Activated T-helper 1 cell treated with anti-CD3 and anti-CD28 coated beads, Interleukin-2, amount 50 U/mL, for 16 hours (primary cell): ENCODE results near the gene PNPLA1.

ENCODE experiments used
- DNase-seq, 2 donors: peaks; one replicate each; pipeline ENCODE4 v3.0.0-alpha.2; 2020; ENCODE audit warnings: low read depth in 1 of 2, low spot score in 1 of 2

The PNPLA1 gene

DNA sequence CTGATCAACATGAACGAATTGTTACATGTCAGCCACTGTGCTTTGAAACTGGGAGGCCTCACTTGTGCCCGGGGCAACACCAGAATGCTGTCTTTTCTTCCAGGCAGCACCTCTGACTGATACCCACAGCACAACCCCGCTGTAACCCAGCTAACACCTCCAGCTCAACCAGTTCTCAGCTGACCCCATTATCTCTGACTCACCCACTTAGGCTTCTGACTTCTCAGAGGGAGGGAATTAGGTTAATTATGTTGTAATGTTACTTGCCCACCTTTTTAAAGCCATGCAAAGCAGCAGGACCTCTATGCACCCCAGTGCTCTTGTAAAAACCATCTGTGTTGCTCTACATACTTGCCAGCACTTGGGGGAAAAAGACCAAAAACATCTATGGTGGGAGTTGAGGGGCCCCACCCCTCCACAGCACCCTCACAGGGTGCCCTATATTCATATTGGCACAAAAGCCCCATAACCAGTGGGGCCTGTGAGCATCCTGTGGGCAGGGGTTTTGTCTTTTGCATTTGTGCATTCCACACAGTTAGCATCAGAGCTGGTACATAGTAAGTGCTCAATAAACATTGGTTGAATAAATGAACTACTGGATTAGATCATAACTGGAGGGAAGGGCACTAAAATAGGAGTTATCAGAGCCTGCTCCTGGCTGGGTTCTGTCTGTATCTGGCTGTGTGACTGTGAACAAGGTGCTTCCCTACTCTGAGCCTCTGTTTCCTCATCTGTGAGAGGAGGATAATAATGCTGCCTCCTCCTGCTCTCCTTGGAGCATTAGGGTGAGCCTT, 44.6 kb downstream of the PNPLA1 start:
- no peak for DNase-seq

GRCh38 chr6:36315921-36316320, 46.1 kb downstream of the PNPLA1 start:
- no peak for DNase-seq

DNA sequence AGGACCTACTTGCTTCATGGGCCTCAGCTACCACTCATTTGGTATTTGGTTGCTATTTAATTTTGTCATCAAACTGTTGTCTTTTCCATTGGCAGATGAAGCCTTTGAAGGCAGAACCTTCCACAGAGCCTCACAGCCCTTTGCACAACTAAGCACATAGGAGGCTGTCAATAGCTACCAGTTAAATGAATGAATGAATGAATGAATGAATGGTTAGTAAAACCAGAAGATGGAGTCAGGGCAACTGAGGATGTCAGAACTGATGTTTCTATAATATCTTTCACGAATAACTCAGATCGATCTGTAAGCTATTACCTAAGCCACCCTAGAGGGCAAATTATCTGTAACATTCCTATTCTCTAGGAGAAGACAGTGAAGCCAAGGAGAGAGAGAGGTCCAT, 47.8 kb downstream of the PNPLA1 start:
- no peak for DNase-seq

DNA sequence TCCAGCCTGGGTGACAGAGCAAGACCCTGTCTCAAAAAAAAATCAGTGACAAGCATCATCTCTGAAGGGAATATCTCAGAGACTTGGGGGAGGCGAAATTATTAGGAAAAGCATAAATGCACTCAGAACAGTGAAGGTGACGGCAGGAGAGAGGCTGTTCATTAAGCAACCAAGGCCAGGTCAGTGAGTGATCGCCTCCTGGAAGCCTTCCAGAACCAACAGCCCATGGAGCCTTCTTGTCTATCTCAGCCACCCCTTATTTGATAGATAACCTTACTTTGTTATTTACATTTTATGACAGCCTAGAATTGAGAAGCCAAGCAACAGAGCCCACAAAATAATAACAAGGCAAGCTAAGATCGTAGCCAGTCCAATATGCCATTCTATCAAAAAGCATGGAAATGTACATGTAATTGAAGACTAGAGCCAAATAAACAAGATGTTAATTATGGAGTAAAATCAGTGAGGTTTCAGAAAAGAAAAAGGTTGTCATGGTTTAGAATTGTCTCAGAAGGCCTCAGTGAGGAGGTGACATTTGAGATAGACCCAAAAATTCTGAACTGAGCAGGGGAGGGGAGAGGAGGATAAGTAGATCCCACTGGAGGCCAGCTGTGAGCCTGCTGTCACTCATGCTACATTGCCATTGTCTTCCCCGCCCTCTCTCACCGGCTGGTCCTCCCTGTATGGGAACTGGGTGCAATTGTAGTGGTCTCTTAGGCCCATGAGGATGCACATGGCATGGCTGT, 49.0 kb downstream of the PNPLA1 start:
- DNase-seq, result no peak

DNA sequence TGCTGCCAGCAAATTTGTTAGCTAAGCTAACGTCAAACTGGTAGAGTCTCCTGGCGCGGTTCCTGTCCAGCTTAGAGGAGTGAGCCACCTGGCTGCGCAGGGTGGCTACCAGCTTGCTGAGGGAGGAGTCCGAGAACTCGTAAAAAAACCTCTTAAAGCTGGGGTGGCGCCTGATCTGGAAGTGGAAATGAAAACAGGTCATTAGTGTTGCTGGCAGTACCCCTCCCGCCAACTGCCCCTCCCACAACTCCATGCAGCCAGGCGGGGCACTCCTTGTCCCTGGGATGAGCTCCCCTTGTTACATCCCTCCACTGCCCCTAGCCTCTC, 49.5 kb downstream of the PNPLA1 start:
- no peak for DNase-seq

DNA sequence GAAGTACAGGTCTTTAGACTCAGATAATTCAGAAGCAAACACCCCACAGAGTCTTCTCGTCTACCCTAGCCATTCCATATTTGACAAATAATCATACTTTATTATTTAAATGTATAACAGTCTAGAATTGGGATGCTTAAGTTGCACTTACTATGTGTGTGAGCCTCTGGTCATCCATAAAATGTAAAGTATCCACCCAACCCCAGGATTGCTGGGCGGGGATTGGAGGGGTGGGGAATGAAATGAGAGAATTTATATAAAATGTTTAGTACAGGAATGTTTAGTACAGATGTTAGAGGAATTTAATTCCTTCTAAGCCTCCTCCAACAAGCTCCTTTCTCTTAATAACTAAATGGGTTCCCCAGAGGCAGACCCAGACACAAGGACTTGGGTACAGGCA, 50.0 kb downstream of the PNPLA1 start:
- no peak for DNase-seq

DNA sequence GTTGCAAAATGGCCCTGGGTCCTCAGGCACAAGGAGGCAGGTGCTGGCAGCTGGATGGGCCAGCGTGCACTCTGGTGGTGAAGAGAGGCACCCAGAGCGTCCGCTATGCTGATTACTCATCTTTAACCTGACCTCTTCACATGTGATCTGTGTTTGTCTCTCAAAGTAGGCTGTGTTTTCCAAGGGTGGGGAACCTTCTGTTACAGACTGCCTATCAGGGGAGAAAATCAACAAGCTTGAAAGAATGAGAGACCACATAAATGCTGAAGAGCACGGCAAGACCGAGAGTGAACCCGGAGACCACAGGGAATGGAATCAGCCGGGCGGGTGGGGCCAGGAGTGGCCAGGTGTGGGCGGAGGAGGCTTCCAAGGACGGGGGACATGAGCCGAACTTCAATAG, 50.6 kb downstream of the PNPLA1 start:
- no peak for DNase-seq

GRCh38 chr6:36322591-36322990, 52.7 kb downstream of the PNPLA1 start:
- DNase-seq, result no peak

DNA sequence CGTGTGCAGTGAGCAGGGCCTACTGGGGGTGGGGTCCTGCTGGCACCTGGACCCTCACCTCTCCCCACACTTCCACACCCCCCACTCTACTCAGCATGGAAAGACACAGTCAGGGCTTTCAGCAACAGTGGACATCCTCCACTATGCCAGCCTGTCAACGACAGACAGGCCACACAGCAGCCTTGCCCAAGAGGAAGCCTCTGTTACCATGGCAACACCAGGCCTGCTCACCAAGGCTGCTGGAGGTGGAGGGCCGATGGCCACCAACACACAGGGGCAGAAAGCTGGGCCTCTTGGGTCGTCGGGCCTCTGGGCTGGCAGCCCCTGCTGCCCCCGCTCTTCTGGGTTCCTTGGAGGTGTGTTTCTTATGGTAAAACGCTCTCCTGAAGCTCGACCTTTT, 53.2 kb downstream of the PNPLA1 start:
- no peak for DNase-seq

DNA sequence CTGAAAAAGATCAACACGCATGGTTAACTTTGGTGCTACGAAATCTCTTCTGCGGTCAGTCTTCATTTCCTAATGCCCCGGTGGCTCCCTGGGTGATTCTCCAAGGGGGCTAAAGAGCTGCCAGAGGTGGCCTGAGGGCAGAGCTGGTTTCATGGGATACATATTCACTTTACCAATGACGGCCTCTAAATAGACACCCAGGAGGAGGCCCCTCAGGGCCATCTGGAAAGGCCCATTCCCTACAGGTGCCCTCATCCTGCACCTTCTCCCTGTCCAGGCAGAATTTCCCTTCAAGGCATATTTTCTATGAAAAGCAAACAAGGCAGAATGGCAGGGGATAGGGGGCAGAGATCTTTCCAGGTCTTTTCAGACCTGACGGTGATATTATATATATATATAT, 54.3 kb downstream of the PNPLA1 start:
- DNase-seq, result no peak

- no peak for DNase-seq
Measured at GRCh38 chr6:36324715-36325114, 54.9 kb downstream of the PNPLA1 start.

- no peak for DNase-seq
Measured at GRCh38 chr6:36326356-36326995, 56.6 kb downstream of the PNPLA1 start.

DNA sequence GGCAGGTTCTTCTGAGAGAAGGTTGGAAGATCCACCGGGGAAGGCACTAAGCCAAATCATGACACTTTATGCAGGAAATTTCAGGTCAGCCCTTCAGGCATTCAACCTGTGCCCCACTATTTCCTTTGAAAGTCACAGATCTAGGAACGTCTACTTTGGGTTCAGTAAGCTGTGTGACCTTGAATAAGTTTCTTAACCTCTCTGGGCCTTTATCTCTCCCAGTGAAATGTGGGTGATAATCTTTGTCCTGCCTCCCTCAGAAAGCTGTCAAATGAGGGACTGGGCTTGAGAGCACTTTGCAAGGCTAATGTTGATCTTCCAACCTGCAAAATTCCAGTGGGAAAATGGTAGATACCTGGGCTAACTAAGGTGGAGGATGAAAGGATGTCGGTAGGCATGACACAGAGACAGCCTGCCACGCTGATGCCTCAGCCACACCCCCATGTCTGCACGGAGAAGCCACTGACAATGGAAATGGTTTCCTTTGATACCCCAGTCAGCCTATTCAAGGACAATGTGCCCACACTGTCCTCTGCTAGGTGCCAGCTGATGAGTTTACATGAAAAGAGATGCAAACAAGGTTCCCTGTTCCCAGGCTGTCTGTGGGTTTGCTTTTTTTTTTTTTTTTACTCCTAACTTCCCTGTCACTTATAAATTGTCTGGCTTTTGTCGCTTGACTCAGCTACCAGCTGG, 57.5 kb downstream of the PNPLA1 start:
- no peak for DNase-seq

- DNase-seq, result no peak
Measured at GRCh38 chr6:36327919-36328236, 58.0 kb downstream of the PNPLA1 start.

- no peak for DNase-seq
Measured at GRCh38 chr6:36328600-36328999, 58.7 kb downstream of the PNPLA1 start.

- DNase-seq, result no peak
Measured at GRCh38 chr6:36329798-36330291, 60.0 kb downstream of the PNPLA1 start.

DNA sequence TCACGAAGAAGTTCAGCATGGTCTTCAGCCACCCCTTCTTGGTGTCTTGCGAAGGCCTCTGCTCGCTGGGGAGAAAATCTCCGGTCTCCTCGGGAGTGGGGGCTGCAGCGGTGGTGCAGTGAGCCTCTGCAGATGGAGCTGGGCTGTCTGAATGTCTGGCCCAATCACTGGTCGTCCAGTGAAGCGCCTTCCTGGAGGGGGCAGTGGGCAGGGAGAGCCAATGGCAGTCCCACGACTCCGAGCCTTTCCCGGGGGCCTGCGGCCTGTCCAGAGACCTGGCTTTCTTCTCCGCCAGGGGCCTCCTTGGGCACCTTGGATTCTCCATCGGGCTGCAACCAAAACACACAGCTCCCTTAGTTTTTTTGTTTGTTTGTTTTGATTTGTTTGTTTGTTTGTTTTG, 60.5 kb downstream of the PNPLA1 start:
- DNase-seq, result no peak

GRCh38 chr6:36331381-36331780, 61.5 kb downstream of the PNPLA1 start:
- DNase-seq, result no peak

DNA sequence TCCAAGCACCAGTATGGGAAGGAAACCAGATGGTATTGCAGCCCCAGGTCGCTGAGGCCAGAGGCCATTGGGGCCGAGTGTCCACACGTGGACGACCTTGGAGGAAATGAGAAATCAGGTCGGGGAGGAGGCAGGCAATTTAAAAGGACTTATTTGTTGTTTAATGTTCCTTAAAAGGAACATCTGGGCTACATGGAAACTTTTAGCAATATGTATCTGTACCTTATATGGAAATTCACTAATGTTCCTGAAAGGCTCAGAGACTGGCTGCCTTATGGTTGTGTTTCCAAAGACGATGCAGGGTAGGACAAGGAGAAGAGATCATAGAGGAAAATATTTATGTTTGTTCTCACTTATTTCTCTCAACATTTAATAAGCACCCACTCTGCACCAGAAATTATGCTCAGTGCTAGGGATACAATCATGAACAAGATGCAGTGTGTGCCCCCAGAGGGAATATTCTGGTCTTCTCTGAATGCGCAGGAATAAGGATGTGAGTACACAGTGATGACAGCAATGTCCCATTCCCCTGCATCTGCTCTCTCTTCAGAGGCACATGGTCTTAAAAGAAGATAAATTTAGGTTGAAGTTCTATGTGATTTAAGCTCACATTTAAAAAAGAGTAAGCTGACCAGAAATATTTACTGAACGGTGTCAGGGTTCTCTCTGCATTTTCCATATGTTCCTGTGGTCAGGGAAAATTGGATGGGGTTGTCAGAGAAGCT, 63.5 kb downstream of the PNPLA1 start:
- no peak for DNase-seq

GRCh38 chr6:36333931-36334725, 64.3 kb downstream of the PNPLA1 start:
- DNase-seq, result no peak
